Calu3 (cell line): ENCODE measurements around the gene JARID2. TPM values are rescaled to one million over a fixed set of nuclear protein-coding genes. Genes with fewer than 3 reads are reported as not detected.

Experiments used
- BruUV-seq: library from RNA; stranded (reverse); fragments of 400-500 nt; replicated peaks from 2 replicates; lab custom pipeline; 2021; lab: Mats Ljungman, UMichigan
- CTCF ChIA-PET: fragments of 300-600 bp; sonication (Branson Sonifier 250); formaldehyde crosslinking; loops from one replicate; lab custom pipeline; 2022; ENCODE audit warnings: antibody characterized with exemption; lab: Charles Lee
- DNase-seq: peaks from one replicate; pipeline ENCODE4 v3.0.0; 2022
- H3K27ac Mint-ChIP-seq: one replicate; pipeline ENCODE4 v1.8.0; 2022; ENCODE audit warnings: mixed read lengths; ENCODE audit not compliant: unreplicated experiment
- H3K27me3 Mint-ChIP-seq: one replicate; pipeline ENCODE4 v1.8.0; 2022; ENCODE audit warnings: mixed read lengths; ENCODE audit not compliant: unreplicated experiment
- H3K36me3 Mint-ChIP-seq: one replicate; pipeline ENCODE4 v1.8.0; 2022; ENCODE audit warnings: mild to moderate bottlenecking, moderate library complexity, mixed read lengths; ENCODE audit not compliant: insufficient read depth, unreplicated experiment
- H3K4me1 Mint-ChIP-seq: one replicate; pipeline ENCODE4 v1.8.0; 2022; ENCODE audit warnings: mild to moderate bottlenecking, low read depth, mixed read lengths; ENCODE audit not compliant: unreplicated experiment
- H3K4me3 Mint-ChIP-seq: one replicate; pipeline ENCODE4 v1.8.0; 2022; ENCODE audit warnings: mild to moderate bottlenecking, low read depth, moderate library complexity, mixed read lengths; ENCODE audit not compliant: unreplicated experiment
- H3K9me3 Mint-ChIP-seq: one replicate; pipeline ENCODE4 v1.8.0; 2022; ENCODE audit warnings: low read depth, mixed read lengths; ENCODE audit not compliant: unreplicated experiment
- intact Hi-C: fragments of 100-400 bp; cut with micrococcal nuclease; formaldehyde crosslinking; loops from one replicate; pipeline ENCODE4 v1.10.0; 2022; ENCODE audit not compliant: unreplicated experiment
- total RNA-seq: library from RNA; stranded (reverse); gene quantifications from 2 replicates; pipeline ENCODE4 v1.2.3, GENCODE V29; 2022
- TF ChIP-seq, protein P1 (sequence below): fragments of 200-600 bp; IDR thresholded peaks from one replicate; pipeline ENCODE4 v1.8.0; 2022; ENCODE audit warnings: antibody characterized with exemption; ENCODE audit not compliant: unreplicated experiment

Gene JARID2
- total RNA-seq, 1 experiment from 2014 or later = 9.4 TPM

DNA sequence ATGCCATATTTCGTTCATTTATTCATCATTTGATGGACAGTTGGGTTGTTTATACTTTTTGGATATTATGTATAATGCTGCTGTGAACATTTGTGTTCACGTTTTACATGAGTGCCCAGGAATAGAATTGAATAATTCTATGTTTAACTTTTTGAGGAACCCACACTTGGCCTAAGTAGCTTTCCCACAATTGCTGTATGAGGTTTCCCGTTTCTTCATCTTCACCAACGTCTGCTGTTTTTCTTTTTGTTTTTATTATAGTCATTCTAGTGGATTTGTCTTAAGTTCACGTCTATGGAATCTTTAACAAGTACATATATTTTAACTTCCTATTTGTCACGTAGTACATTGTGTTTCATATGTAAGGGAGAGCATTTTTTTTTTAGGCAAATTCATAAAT is 110.3 kb downstream of the JARID2 start:
- Mint-ChIP-seq H3K36me3 (no peaks in the 10 kb centered on the region), H3K4me3 (no peak overlapping the region), H3K27me3 (no peaks in the 10 kb centered on the region), H3K4me1 (peaks cover 8% of the 10 kb centered on the region), H3K9me3 (no peaks in the 10 kb centered on the region), H3K27ac (no peak overlapping the region)
- TF ChIP-seq, protein P1, sequence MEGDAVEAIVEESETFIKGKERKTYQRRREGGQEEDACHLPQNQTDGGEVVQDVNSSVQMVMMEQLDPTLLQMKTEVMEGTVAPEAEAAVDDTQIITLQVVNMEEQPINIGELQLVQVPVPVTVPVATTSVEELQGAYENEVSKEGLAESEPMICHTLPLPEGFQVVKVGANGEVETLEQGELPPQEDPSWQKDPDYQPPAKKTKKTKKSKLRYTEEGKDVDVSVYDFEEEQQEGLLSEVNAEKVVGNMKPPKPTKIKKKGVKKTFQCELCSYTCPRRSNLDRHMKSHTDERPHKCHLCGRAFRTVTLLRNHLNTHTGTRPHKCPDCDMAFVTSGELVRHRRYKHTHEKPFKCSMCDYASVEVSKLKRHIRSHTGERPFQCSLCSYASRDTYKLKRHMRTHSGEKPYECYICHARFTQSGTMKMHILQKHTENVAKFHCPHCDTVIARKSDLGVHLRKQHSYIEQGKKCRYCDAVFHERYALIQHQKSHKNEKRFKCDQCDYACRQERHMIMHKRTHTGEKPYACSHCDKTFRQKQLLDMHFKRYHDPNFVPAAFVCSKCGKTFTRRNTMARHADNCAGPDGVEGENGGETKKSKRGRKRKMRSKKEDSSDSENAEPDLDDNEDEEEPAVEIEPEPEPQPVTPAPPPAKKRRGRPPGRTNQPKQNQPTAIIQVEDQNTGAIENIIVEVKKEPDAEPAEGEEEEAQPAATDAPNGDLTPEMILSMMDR = no peak
- CTCF ChIA-PET = no interaction called here
- intact Hi-C loops = no loop called here
- BruUV-seq = no TSS peak
- DNase-seq = no peak

DNA sequence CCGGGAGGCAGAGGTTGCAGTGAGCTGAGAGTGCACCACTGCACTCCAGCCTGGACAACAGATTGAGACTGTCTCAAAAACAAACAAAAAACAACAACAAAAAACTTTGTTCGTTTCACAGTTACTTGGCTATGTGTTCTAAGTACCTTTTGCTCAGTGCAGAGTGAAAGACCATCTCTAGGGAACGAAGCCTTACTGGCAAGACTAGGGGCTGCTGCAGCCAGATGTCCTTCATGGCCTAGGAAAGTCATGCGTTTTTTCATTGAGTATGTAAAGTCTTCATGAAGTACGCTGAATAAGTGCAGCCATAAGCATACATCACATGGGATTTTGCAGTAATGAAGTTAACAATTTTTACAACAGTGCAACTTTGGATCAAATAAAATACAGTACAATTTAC is 111.1 kb downstream of the JARID2 start:
- Mint-ChIP-seq H3K27me3 (no peaks in the 10 kb centered on the region), H3K9me3 (no peaks in the 10 kb centered on the region), H3K36me3 (no peaks in the 10 kb centered on the region), H3K27ac (no peak overlapping the region), H3K4me1 (peaks cover 8% of the 10 kb centered on the region), H3K4me3 (no peak overlapping the region)
- no TSS peak for BruUV-seq
- no peak for DNase-seq
- TF ChIP-seq, protein P1 = no peak
- CTCF ChIA-PET = no interaction called here
- intact Hi-C loops = no loop called here

DNA sequence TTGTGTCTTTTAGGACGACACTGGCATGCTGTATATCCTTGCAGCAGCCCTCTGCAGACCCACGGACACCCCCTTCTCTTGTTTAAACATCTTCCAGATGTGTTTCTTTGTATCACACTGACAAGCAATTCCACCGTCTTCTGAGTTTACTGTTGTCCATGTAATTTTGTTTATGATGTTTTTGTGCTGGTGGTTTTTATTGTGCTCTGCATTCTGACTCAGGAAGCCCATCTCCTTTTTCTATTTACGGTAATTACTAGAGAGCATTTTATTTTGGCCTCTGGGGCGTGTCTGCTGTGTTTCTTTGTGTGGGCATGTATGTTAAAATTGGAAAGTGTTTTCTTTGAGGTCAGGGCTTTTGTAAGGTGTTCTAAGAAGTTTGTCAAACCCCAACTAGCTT is 111.9 kb downstream of the JARID2 start:
- no peak overlapping the region for H3K4me3 Mint-ChIP-seq
- no peaks in the 10 kb centered on the region for H3K27me3 Mint-ChIP-seq
- no peak for DNase-seq
- CTCF ChIA-PET = no interaction called here
- no peak overlapping the region for H3K27ac Mint-ChIP-seq
- peaks cover 8% of the 10 kb centered on the region for H3K4me1 Mint-ChIP-seq
- no peaks in the 10 kb centered on the region for H3K9me3 Mint-ChIP-seq
- no TSS peak for BruUV-seq
- no peaks in the 10 kb centered on the region for H3K36me3 Mint-ChIP-seq
- TF ChIP-seq, protein P1 = no peak
- intact Hi-C loops = no loop called here

DNA sequence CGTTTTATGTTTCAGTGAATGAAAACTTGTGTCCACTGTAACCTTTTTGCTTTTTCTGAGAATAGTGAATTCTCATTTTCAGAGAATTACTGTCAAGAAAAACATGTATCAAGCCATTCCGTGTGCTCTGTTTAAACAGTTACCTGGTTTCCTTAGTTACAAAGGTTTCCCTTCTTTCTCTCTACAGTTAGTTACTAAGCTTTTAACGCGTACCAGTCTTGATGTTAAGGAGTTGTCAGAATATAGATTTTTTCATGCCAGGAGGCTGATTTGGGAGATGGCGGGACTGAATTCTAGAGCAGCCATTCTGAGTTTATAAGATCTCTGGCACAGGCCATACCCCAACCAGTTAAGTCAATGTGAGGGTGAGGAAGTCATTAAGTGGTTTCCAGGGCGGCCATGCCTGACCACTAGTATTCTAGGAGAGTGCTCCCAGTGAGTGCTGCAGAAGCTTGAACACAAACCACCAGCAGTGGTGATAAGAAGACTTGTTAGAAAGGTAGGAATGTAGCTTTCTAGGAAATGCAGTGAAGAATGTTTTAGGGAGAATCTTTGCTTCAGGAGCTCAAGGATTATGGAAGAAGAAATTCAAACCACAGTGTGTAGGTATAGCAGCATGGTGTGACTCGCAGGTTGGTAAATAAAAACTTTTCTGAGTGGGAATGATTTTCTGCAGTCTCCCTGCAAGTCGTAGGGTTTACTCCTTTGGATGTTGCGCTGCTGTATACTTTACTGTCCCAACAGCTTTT is 112.9 kb downstream of the JARID2 start:
- H3K4me1 Mint-ChIP-seq = peaks cover 8% of the 10 kb centered on the region
- TF ChIP-seq, protein P1 = no peak
- H3K27ac Mint-ChIP-seq = no peak overlapping the region
- no peak overlapping the region for H3K4me3 Mint-ChIP-seq
- no TSS peak for BruUV-seq
- no peaks in the 10 kb centered on the region for H3K9me3 Mint-ChIP-seq
- H3K27me3 Mint-ChIP-seq = no peaks in the 10 kb centered on the region
- H3K36me3 Mint-ChIP-seq = no peaks in the 10 kb centered on the region
- no peak for DNase-seq
- intact Hi-C loops = no loop called here
- CTCF ChIA-PET = no interaction called here
